Kidney tubule cell (primary cell): ENCODE measurements around the gene SHISA3.
A peak's percentile ranks its signal among the peaks of the same experiment; 100 is the strongest.

Experiments used
- DNase-seq: peaks from one replicate; pipeline ENCODE4 v3.0.0-alpha.2; 2018; ENCODE audit warnings: low spot score

Gene SHISA3

DNA sequence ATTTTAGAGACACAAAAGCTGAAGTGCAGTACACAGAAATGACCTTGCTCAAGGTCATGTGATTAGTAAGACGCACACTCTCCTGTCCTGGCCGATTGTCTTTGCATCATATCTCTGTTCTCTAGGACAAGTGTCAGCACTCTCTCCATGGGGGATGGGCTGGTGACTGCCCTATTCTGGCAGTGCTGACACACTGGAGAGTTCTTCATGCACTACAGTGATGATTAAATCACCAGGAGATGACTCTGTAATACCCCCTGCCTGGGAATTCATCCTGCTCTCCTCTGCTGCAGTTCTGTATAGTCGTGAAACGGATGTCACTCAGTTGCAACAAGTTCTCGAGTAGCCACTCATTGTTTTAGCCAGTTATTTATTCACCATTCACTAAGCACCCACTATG is 5.3 kb upstream of the SHISA3 start:
- DNase-seq = peak; percentile 86

DNA sequence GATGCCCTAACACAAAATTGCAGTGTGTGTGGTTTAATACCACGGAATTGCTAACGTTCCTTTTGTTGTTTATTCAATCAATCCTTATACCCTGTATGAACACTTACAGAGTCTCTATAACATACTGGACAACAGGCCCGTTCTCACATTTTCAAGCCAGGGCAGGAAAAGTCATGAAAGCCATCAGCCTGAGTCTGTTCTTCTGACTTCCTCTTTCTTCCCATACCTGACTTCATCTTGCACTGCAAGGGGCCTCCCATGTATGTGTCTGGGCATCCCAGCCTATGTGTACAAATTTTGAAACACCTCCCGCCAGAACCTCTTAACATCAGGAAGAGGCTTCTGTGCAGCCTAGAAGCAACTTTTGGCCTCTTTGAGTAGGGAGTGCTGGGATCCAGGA is 4.9 kb upstream of the SHISA3 start:
- no peak for DNase-seq

- no peak for DNase-seq
Observed at GRCh38 chr4:42395595-42395994, 1.7 kb upstream of the SHISA3 start.

- DNase-seq = no peak
Observed at GRCh38 chr4:42396361-42396751, 932 bp upstream of the SHISA3 start.

- peak; percentile 53 for DNase-seq
Observed at GRCh38 chr4:42397635-42398170, 415 bp downstream of the SHISA3 start.

- no peak for DNase-seq
Observed at GRCh38 chr4:42398171-42398870, 1.0 kb downstream of the SHISA3 start.

- no peak for DNase-seq
Observed at GRCh38 chr4:42398871-42399331, 1.6 kb downstream of the SHISA3 start.

GRCh38 chr4:42399393-42399792 is 2.1 kb downstream of the SHISA3 start:
- DNase-seq = no peak

- peak; percentile 23 for DNase-seq
Observed at GRCh38 chr4:42401171-42401570, 3.9 kb downstream of the SHISA3 start.

DNA sequence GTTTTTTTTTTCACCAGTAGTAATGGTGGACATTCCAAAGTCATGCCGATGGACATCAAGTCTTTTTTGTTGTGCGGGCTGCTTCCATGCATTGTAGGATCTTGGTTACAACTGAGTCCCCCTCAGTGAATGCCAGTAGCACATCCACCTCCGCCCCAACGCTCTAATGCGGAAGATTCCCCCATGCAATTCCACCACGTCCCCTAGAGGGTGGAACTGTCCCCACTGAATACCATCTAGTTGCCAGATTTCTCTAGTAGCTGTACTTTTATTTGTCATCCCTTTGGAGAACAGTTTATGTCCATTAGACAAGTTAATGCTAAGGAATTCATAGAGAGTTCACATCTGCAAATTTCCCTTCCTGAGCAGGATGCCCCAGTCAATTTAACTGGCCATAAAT is 6.7 kb downstream of the SHISA3 start:
- no peak for DNase-seq

DNA sequence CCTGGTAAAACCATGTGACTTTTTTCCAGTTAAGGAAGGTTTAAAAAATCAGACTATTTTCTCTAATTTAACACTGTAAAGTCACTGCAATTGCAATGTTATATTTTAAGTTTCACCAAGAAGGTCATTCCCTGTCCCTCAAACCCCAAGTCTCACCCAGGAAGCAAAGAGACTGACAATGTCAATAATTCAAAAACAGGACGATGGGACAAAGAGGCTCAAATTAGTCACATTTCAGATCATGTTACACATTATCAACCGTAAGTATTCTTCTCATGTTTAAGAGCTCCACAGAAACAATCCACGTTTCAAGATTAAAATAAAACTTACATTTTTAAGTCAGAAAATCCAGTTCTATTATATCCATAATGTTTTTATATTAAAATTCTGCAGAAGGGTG is 13.2 kb downstream of the SHISA3 start:
- DNase-seq = no peak

DNA sequence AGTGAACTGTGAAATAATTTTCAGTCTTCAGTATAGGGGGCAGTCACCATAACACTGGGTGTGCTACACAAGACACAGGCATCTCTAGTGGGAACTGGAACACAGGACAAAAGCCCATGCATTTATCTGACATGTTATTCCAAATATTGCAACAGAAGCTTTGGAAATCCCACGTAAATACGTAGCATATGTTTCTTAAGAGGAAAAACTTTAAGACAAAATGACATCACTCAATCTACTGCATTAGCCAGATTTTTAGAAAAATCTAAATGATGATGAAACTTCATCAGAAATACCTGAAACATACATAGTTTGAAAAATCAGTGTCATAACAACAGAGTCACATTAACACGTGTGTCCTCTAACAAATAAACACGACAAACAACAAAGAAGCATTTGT is 14.5 kb downstream of the SHISA3 start:
- no peak for DNase-seq

- DNase-seq = peak; percentile 79
Observed at GRCh38 chr4:42412251-42412650, 15.0 kb downstream of the SHISA3 start.

DNA sequence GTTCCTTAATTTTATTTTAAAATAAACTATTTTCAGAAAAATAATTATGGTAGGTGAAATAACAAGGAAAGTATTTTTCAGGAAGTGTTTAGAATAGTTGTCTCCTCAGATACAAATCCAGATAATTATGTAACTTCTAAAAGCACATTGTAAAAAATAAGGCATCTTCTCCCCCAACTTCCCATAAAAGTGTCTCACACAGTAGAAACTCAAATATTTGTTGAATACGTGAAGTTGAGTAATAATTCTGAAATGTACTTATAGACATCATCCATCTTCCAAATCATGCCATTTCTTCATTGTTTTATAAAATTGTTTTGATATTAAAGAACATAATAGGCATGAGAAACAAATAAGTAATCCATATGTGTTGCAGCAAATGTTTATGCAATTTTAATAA is 18.0 kb downstream of the SHISA3 start:
- DNase-seq = no peak

DNA sequence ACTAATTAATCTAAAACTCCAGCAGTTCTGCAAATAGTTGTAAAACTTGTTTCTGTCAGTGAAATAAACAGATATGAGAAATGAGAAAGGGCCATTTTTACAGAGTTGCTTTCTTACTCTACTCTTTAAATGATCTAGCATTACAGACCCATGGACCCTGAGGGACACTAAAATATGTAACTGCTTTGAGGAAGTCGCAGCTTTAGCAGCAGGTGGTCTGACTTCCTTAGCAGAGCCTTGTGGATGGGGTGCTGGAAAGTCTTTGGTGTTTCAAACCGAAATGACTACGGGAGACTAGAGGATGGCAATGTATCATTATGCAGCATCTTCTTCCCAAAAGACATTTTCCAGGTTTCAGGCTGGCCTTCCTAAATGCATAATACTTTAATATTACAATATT is 18.7 kb downstream of the SHISA3 start:
- DNase-seq = no peak

DNA sequence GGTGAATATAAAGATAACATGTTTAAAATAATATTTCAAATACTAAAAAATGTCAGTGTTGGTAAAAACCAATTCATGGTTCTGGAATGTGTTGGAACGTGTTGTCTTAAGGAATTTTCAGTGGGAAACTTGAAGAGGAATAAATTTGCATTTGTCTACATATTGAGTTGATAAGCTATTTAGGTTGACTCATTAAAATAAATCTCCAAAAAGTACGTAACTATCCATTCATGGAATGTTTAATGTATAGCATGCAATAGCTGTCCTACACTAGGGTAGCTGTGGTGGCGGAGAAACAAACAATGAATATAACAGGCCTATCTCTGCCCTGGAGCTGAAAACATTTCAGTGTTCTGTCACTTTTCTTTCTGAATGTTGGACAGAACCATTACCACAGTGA is 20.3 kb downstream of the SHISA3 start:
- DNase-seq = no peak

DNA sequence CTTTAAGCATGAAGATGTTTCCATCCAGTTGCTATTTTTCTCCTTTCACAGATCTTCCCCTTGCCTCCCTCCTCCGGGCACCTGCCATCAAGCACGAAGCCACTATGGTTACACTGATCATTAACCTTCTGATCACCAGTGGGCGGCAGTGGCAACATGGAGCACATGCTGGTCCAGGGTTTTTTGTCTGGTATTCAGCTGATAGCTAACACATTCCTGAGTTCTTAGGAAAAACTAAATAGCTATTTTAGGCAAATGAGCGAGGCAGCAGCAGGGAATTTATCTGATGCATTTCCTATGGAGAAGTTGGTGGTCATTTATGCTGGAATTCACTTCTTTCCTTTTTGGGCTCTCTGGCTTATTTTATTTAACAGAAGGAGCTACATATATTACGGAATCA is 22.9 kb downstream of the SHISA3 start:
- DNase-seq = peak; percentile 65

DNA sequence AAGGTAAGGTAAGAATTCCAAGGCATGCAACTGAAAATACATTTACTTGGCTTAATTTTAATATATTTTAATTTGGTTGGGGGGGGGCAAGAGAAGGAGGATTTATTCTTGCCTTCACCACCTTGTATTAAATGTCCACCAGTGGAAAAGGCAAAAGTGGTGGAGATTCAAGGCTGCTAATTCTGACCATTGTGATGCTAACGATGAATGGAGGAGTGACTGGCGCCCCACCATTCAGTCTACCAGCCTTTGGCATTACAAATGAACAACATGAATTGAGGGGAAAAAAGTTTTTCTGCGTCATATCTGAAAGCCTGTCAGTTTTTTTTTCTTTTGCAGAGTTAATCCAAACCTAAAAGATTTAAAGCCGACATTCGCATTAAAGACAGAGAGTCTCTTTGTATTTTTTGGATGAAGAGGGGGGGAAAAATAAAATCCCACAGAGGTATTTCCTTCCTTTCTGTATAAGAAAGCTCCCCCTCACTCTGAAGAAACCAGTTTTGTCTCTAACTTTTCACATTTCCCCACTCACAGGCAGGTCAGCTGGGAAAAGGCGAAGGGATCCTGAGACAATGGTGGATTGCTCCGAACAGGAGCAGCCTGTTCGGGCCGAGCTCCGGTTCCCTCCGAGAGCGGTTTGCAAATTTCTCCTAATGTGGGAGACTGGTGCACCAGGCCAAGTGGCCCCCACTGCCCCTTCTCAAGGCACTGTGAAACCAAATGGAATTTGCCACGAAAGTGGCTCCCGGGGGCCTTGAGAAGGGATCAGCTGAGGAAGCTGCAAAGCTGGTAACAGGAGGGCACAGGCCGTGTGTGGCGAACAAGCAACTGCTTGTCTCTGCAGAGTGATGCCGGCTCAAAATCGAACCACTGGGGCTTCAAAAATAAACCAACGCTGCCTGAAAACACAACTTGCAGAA is 28.1 kb downstream of the SHISA3 start:
- DNase-seq = no peak

GRCh38 chr4:42428036-42428435 is 30.7 kb downstream of the SHISA3 start:
- no peak for DNase-seq

DNA sequence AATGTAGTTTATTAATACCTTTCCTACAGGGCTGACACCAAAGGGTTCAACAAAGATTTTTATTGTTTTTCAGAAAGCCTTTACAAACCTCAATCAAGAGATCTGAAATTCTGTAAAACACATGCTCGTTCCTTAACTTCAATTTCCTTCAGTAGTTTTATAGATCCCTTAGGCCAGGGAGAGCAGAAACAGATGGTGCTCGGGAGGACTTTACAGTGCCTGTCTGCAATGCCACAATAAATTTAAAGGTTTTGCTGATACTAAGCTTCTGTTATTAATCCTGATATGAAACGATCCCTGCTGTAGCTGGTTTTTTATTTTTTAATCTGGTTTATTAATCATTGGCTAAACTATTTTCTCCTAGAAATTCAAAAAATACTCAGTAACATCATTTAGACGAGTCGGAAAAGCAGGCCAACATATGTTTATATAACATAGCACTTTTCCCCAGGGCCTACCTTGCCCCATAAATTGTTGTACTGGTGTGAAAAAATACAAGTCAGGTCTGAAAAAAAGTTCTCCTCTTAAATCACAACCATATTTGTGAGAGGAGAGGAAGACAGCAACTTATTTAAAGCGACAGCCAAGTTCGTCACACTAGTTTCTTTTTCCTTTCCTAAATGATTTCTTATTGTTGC is 39.8 kb downstream of the SHISA3 start:
- DNase-seq = no peak

- DNase-seq = no peak
Observed at GRCh38 chr4:42440083-42440482, 42.8 kb downstream of the SHISA3 start.

DNA sequence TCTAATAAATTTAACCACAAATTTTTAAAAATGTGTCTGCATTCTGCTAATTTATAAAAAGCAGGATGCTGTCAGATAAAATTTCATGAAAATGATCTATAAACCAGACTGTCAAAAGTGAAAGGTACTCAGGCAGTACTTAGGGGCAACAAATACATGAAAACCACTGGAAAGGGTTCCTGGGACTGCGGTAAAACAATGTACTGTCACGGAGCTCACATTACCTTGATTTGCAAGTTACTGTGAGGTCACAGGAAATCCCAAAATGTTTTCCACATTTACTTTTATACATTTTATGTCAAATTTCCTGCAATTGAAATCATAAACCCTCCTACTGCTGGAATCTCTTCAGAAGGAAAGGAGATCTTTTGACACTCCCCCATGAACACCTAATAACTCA is 45.3 kb downstream of the SHISA3 start:
- DNase-seq = no peak

DNA sequence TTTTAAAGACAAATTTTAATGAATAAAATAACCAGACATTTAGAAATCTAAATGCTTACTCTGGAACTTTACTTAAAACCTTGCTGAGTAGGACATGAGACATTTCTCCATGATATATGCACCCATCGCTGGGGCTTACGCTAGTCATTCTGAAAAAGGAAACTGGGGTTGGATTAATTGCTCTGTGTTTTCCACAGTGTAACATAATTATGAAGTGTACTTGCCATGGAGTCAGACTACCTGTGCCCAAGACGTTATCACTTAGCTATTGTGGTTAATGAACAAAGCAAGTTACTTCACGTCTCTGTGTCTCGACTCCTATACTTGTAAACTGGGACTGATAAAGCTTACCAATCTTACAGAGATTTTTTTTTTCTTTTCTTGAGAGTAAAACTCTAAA is 47.8 kb downstream of the SHISA3 start:
- no peak for DNase-seq
